ENCODE measurements around the gene UCKL1.
"Not testable (repeated sequence)": the region's sequence is repeated elsewhere in the genome, so short reads cannot be mapped to it uniquely, and the experiment has no call there.

UCKL1 gene

GRCh38 chr20:63942969-63943807 is 13.0 kb downstream of the UCKL1 start:
- no peak for DNase-seq (ENCODE audit: low read depth)

- no peak for DNase-seq (ENCODE audit: low read depth)
Observed at GRCh38 chr20:63942250-63942951, 13.8 kb downstream of the UCKL1 start.

- no peak for DNase-seq (ENCODE audit: low read depth)
Observed at GRCh38 chr20:63941282-63942081, 14.7 kb downstream of the UCKL1 start.

GRCh38 chr20:63940472-63941266 is 15.5 kb downstream of the UCKL1 start:
- no peak for DNase-seq (ENCODE audit: low read depth)

- DNase-seq (ENCODE audit: low read depth), result no peak
Observed at GRCh38 chr20:63940071-63940471, 16.1 kb downstream of the UCKL1 start.

- no peak for DNase-seq (ENCODE audit: low read depth)
Observed at GRCh38 chr20:63939061-63939935, 16.9 kb downstream of the UCKL1 start.

GRCh38 chr20:63937596-63937995 is 18.6 kb downstream of the UCKL1 start:
- no peak for DNase-seq (ENCODE audit: low read depth)

- DNase-seq (ENCODE audit: low read depth), result no peak
Observed at GRCh38 chr20:63935447-63935846, 20.8 kb downstream of the UCKL1 start.

- no peak for DNase-seq (ENCODE audit: low read depth)
Observed at GRCh38 chr20:63934271-63935068, 21.7 kb downstream of the UCKL1 start.

- DNase-seq (ENCODE audit: low read depth), result no peak
Observed at GRCh38 chr20:63933646-63934045, 22.6 kb downstream of the UCKL1 start.

- DNase-seq (ENCODE audit: low read depth), result no peak
Observed at GRCh38 chr20:63932606-63933160, 23.5 kb downstream of the UCKL1 start.

- no peak for DNase-seq (ENCODE audit: low read depth)
Observed at GRCh38 chr20:63931735-63932134, 24.5 kb downstream of the UCKL1 start.

GRCh38 chr20:63930971-63931553 is 25.2 kb downstream of the UCKL1 start:
- DNase-seq (ENCODE audit: low read depth), result no peak

- DNase-seq (ENCODE audit: low read depth), result not testable (repeated sequence)
Observed at GRCh38 chr20:63929473-63929883, 26.7 kb downstream of the UCKL1 start.

- DNase-seq (ENCODE audit: low read depth), result no peak
Observed at GRCh38 chr20:63929071-63929470, 27.1 kb downstream of the UCKL1 start.

- no peak for DNase-seq (ENCODE audit: low read depth)
Observed at GRCh38 chr20:63926298-63926697, 29.9 kb downstream of the UCKL1 start.

GRCh38 chr20:63924241-63924640 is 32.0 kb downstream of the UCKL1 start:
- DNase-seq (ENCODE audit: low read depth), result no peak

GRCh38 chr20:63923651-63924050 is 32.6 kb downstream of the UCKL1 start:
- DNase-seq (ENCODE audit: low read depth), result no peak

- DNase-seq (ENCODE audit: low read depth), result no peak
Observed at GRCh38 chr20:63920226-63920625, 36.0 kb downstream of the UCKL1 start.
